ENCODE measurements around the gene BSCL2. TPM values are rescaled to one million over a fixed set of nuclear protein-coding genes. Genes with fewer than 3 reads are reported as not detected.
"Not testable (repeated sequence)": the region's sequence is repeated elsewhere in the genome, so short reads cannot be mapped to it uniquely, and the experiment has no call there.

The BSCL2 gene
- total RNA-seq, 2 donors from 2014 or later, result 16.8 to 26.7 TPM

- no peak for ATAC-seq
- intact Hi-C loops (cut with DNase I), result no loop called here
- DNase-seq, result no peak
These were observed 16.9 kb upstream of the BSCL2 start for GRCh38 chr11:62724171-62724570.

GRCh38 chr11:62721994-62722393 lies 14.8 kb upstream of the BSCL2 start:
- DNase-seq, result no peak
- no peak for ATAC-seq
- intact Hi-C loops (cut with DNase I), result no loop called here

- DNase-seq (no peak), ATAC-seq (no peak)
- intact Hi-C loops (cut with DNase I), result no loop called here
These were observed 12.2 kb upstream of the BSCL2 start for GRCh38 chr11:62719302-62719978.

DNA sequence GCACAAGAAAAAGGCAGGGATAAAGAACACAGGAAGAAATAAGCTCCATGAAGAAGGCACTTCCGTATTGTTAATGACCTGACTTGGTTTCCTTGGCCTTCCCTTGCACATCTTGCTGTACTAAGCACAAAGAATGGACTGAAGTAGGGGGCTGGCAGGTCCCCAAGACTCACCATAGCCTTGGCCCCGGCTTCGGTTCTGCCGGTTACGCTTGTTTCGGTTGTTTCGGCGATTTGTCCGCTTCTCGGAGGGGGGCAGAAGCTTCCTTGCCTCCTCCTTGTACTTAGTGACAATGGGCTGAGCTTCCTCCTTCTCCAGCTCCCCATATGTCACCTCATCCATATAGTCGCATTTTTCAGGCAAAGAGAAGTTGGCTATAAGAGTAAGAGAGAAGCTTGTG lies 9.6 kb upstream of the BSCL2 start:
- DNase-seq, result no peak
- intact Hi-C loops (cut with DNase I), result no loop called here
- no peak for ATAC-seq

- intact Hi-C loops (cut with DNase I), result no loop called here
- no peak for DNase-seq
- ATAC-seq, result no peak
These were observed 9.0 kb upstream of the BSCL2 start for GRCh38 chr11:62716206-62716605.

DNA sequence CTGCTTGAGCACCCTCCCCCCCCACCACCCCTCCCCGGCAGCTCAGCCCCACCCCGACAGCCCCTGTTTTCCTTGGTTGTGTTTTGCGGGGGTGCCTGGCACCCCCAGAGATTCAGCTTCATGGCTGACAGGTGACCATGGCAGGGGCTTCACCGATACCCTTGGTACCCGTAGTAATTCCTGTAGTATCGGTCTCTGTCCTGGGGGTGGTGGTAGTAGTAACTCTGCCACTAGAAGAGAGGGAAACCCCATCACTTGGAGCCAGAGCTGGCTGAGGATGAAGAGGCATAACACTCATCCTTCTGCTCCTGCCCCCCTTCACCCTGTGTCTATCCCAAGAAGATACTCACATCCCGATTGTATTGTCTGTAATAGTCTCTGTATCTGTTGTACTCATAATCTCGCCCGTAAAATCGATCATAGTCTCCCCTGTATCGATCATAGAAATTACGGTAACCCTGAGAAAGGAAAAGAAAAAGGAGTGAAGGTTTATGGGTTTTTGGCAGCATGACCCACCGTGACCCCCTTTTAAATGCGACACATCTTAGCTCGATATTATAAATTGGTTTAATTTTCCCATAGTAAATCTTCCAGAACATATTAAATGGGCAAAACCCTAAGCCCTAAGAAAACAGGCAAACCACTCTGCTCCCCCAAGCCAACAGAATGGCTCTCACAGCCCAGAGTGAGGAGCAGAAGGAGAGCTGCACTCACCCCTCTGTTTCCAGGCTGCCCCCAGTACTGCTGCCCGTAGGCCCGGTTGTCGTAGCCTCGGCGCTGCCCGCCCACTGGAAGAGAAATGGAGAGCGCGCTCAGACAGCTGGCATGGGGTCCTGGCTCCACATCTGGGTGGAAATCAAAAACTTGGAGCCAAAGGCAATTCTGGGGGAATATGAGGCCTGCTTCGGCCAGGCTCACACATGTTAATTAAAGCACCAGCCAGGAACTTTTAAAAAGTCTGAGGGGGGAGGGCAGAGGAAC lies 8.2 kb upstream of the BSCL2 start:
- DNase-seq (no peak), ATAC-seq (no peak)
- intact Hi-C loops (cut with DNase I), result no loop called here

DNA sequence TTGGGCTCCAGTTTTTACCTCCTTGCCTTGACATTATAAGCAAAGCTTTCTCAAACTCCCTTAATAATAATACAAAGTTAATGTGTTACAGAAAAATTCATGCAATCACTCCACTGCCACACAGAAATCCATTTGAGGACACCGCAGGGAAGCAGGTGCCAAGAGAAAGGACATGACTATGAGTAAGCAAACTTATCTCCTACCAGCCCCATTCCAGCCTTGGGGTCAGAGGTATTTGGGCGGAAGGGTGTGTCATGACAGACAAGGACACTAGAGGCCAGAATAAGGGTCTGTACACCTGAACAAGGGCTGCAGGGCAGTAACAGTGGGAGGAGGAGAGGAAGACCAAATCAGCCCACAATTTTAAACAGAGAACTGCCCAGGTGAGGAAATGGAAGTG lies 6.1 kb upstream of the BSCL2 start:
- intact Hi-C loops (cut with DNase I), result no loop called here
- peak in 1 of 2 donors; percentile 4 for ATAC-seq

GRCh38 chr11:62712861-62713260 lies 5.6 kb upstream of the BSCL2 start:
- ATAC-seq (no peak), DNase-seq (no peak)
- intact Hi-C loops (cut with DNase I), result no loop called here

More for the DNA sequence above, 6.1 kb upstream of the BSCL2 start:
- no peak for DNase-seq

DNA sequence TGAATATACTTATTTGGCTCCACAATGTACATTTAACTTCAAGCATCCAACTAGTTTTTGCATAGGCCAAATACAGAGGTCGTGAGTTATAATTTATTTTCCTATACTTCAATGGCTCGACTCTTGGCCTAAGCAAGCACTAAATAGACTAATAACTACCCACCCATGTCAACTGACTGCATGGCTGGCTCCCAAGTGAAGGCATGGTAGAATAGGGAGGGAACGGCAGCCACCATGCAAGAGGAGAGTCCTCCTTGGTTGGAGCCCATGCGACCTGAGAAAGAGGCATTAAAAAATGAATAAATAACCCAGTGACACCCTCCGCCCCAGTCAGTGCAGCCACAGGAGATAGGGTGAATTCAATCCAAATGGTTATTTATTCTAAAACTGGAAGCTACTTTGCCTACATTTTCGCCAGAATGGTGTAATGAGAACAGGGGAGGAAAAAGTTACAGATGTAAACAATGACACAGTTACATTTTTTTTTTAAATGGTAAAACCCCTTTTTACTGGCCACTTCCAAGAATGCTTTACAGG lies 5.1 kb upstream of the BSCL2 start:
- intact Hi-C loops (cut with DNase I), result no loop called here
- DNase-seq (no peak), ATAC-seq (no peak)

GRCh38 chr11:62710001-62710345 lies 2.7 kb upstream of the BSCL2 start:
- ATAC-seq (no peak), DNase-seq (no peak)
- intact Hi-C loops (cut with DNase I), result no loop called here

- DNase-seq (peak; percentile 99), ATAC-seq (peak; percentile 86 to 87)
- intact Hi-C loops (cut with DNase I), result no loop called here
These were observed 2.2 kb upstream of the BSCL2 start for GRCh38 chr11:62709247-62710000.

DNA sequence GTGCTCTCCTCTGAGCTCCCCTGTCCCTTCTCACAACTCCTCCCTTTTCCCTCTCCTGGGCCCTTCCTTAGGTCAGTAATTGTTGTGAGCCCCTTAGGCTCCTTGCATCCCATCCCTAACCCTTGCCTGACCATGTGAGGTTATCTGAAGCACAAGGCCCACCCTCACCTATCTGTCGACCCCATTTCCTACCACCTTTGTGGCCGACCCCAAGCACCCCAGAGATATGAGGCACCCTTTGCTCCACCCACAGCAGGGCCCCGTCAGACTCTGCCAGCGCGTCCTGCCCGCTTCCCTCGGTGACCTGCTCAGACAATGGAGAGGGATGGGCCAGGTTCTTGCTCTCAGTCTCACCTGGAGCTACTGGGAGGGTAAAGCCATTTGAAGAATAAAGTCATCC lies 1.6 kb upstream of the BSCL2 start:
- intact Hi-C loops (cut with DNase I), result no loop called here
- no peak for DNase-seq
- ATAC-seq, result peak in 1 of 2 donors; percentile 1

DNA sequence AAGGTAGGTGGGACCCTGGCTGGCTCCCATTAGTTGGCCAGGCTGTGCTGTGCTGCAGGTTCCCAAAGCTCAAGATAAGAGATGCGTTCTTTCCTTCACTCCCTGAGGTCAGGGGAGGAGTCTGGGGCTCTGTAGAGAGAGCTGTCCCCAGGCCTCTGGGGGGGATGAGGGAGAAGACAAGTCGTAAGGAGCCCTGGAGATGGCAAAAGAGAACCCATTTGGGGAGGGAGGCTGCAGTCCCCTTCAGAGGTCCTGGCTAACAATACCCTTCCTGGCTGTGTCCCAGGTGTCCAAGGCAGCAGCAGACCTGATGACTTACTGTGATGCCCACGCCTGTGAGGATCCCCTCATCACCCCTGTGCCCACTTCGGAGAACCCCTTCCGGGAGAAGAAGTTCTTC lies 1.2 kb upstream of the BSCL2 start:
- ATAC-seq (no peak), DNase-seq (no peak)
- intact Hi-C loops (cut with DNase I), result no loop called here

DNA sequence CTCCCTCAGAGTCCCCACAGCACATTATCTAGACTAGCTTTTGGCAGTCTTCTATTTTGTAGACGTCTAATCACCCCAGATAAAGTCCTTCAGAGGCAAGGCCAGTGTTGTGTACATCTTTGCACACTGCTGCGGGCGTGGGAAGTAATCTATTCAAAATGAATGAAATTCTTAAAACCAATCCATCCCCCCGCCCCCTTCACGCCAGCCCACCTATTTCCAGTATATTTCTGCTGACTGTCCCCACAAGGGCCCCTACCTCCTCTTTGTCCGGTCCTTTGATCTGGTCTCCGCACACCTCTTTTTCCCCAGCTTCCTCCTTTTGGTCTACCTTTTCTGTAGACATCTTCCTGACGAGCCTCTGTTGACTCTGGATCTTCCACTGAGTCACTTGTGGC lies 375 bp downstream of the BSCL2 start:
- no peak for ATAC-seq
- no peak for DNase-seq
- intact Hi-C loops (cut with DNase I), result no loop called here

DNA sequence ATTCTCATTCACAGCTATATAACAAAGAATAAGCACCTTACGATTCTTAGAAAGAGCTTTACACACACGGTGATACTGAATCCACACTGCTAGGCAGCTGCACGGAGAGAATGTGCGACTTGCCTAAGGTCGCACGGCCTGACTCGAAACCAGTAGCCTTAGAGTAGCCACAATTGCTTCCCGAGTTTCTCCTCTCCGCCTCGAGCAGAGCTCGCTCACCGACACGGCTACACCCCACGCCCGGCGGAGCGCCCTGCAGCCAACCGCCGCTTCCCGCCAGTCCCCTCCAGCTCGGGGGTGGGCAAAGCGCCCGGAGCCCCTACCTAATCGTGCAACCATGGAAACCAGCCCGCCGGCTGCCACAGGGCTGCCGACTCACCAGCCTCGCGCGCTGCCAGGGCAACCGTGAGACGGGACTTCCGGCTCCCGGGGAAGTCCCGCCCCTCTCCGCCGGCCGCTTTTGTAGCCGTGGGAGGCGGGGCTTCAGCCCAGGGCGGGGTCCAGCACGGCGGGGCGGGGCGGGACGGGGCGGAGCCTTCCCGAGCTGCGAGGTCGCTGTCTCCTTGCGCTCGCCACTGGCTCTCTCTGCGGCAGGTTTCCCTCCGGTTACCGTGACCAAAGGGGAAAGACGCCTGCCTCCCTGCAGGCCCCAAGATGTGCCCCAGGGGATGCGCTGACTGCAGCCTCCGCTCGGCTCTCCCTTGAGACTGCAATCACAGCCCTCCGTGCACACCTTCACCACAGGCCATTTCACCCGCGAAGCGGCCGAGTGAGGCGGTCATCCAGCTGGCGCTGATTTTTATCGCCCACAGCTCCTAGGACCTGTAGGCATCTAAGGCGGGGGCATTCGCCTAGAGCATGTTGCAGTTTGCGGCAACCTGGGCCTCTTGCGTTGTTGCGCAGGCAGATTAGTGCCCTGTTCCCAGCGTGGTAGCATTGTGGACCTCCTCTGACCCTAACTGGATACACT lies 1.1 kb downstream of the BSCL2 start:
- intact Hi-C loops (cut with DNase I), result no loop called here
- ATAC-seq (peak; percentile 89 to 91), DNase-seq (peak; percentile 97)

DNA sequence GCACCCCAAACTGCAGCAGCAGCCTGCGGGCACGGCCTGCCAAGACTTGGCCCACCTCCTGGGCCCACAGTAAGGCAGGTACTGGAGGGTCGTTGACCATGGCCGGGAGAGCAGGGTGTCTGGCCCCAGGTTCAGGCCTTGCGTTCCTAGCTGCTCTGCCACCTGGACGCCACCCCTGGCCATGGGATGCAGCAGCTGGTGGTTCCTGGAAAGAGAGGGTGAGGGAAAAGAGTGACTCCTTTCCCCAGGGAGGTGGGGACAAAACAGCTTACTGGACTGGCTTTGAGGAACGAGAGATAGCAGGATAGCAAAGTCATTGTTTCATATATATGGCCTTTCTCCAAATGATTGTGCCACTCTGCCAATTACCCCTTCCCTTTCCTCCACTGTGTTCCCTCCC lies 1.8 kb downstream of the BSCL2 start:
- ATAC-seq, result no peak
- no peak for DNase-seq
- intact Hi-C loops (cut with DNase I), result no loop called here

GRCh38 chr11:62703921-62704320 lies 3.3 kb downstream of the BSCL2 start:
- ATAC-seq; intact Hi-C loops (cut with DNase I): not testable (repeated sequence)

DNA sequence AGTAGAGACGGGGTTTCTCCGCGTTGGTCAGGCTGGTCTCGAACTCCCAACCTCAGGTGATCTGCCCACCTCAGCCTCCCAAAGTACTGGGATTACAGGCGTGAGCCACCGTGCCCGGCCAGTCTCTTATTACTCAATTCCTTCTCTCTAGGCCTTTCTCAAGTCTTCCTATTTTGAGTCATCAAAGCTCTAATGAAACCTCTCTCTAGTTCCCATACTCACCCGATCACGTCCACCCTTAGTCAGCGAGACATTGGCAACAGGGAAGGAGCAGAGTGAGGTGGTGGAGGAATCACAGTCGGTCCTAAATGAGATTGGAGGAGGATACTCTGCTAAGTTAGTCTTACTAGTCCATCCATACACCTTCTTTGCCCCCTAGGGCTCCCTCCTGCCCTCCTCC lies 5.0 kb downstream of the BSCL2 start:
- intact Hi-C loops (cut with DNase I), result no loop called here
- no peak for ATAC-seq
- DNase-seq, result no peak

More at GRCh38 chr11:62703921-62704320, 3.3 kb downstream of the BSCL2 start:
- DNase-seq, result not testable (repeated sequence)
